ENCODE results near the gene FRK. TPM values are rescaled to one million over a fixed set of nuclear protein-coding genes. Genes with fewer than 3 reads are reported as not detected.
A peak's percentile ranks its signal among the peaks of the same experiment; 100 is the strongest.
"Not testable (repeated sequence)": the region's sequence is repeated elsewhere in the genome, so short reads cannot be mapped to it uniquely, and the experiment has no call there.

The FRK gene
- total RNA-seq, 2 donors from 2014 or later, result 0.02 to 0.12 TPM

- H3K27ac Mint-ChIP-seq, result no peak overlapping the region
- H3K36me3 Mint-ChIP-seq, result no peaks in the 10 kb centered on the region
- H3K9me3 Mint-ChIP-seq, result no peaks in the 10 kb centered on the region
- ATAC-seq, result no peak
- DNase-seq (ENCODE audit: low spot score in 2 of 2), result no peak
These were observed 10.0 kb downstream of the FRK start for GRCh38 chr6:116050737-116051136.

- ATAC-seq, result no peak
- no peak for DNase-seq (ENCODE audit: low spot score in 2 of 2)
- no peak overlapping the region for H3K27ac Mint-ChIP-seq
- no peaks in the 10 kb centered on the region for H3K36me3 Mint-ChIP-seq
- H3K9me3 Mint-ChIP-seq, result no peaks in the 10 kb centered on the region
These were observed 11.4 kb downstream of the FRK start for GRCh38 chr6:116049321-116049720.

- H3K9me3 Mint-ChIP-seq, result no peaks in the 10 kb centered on the region
- ATAC-seq, result no peak
- no peaks in the 10 kb centered on the region for H3K36me3 Mint-ChIP-seq
- DNase-seq (ENCODE audit: low spot score in 2 of 2), result no peak
- no peak overlapping the region for H3K27ac Mint-ChIP-seq
These were observed 13.3 kb downstream of the FRK start for GRCh38 chr6:116047173-116047933.

GRCh38 chr6:116046737-116047136 is 14.0 kb downstream of the FRK start:
- Mint-ChIP-seq H3K27ac (no peak overlapping the region), H3K36me3 (no peaks in the 10 kb centered on the region), H3K9me3 (no peaks in the 10 kb centered on the region)
- no peak for ATAC-seq
- DNase-seq (ENCODE audit: low spot score in 2 of 2), result no peak

- not testable (repeated sequence) for DNase-seq (ENCODE audit: low spot score in 2 of 2); H3K27ac Mint-ChIP-seq; H3K9me3 Mint-ChIP-seq; ATAC-seq; H3K36me3 Mint-ChIP-seq
These were observed 14.4 kb downstream of the FRK start for GRCh38 chr6:116046272-116046671.

- H3K36me3 Mint-ChIP-seq, result no peaks in the 10 kb centered on the region
- ATAC-seq (no peak), DNase-seq (ENCODE audit: low spot score in 2 of 2) (no peak)
- H3K9me3 Mint-ChIP-seq, result no peaks in the 10 kb centered on the region
- H3K27ac Mint-ChIP-seq, result no peak overlapping the region
These were observed 18.8 kb downstream of the FRK start for GRCh38 chr6:116041934-116042333.

- ATAC-seq (no peak), DNase-seq (ENCODE audit: low spot score in 2 of 2) (no peak)
- Mint-ChIP-seq H3K36me3 (no peaks in the 10 kb centered on the region), H3K27ac (no peak overlapping the region), H3K9me3 (no peaks in the 10 kb centered on the region)
These were observed 19.7 kb downstream of the FRK start for GRCh38 chr6:116040993-116041392.

- no peak overlapping the region for H3K27ac Mint-ChIP-seq
These were observed 23.8 kb downstream of the FRK start for GRCh38 chr6:116036885-116037284.

GRCh38 chr6:116036075-116036773 is 24.5 kb downstream of the FRK start:
- H3K9me3 Mint-ChIP-seq, result no peaks in the 10 kb centered on the region
- no peak overlapping the region for H3K27ac Mint-ChIP-seq
- H3K36me3 Mint-ChIP-seq, result no peaks in the 10 kb centered on the region
- no peak for ATAC-seq
- DNase-seq (ENCODE audit: low spot score in 2 of 2), result no peak

More at GRCh38 chr6:116036885-116037284, 23.8 kb downstream of the FRK start:
- no peaks in the 10 kb centered on the region for H3K9me3 Mint-ChIP-seq
- ATAC-seq (no peak), DNase-seq (ENCODE audit: low spot score in 2 of 2) (no peak)
- H3K36me3 Mint-ChIP-seq, result no peaks in the 10 kb centered on the region

GRCh38 chr6:116035616-116036015 is 25.1 kb downstream of the FRK start:
- ATAC-seq (no peak), DNase-seq (ENCODE audit: low spot score in 2 of 2) (no peak)
- H3K9me3 Mint-ChIP-seq, result no peaks in the 10 kb centered on the region
- H3K27ac Mint-ChIP-seq, result no peak overlapping the region
- H3K36me3 Mint-ChIP-seq, result no peaks in the 10 kb centered on the region

GRCh38 chr6:116034327-116034726 is 26.4 kb downstream of the FRK start:
- no peak for ATAC-seq
- H3K9me3 Mint-ChIP-seq, result no peaks in the 10 kb centered on the region
- H3K36me3 Mint-ChIP-seq, result no peaks in the 10 kb centered on the region
- DNase-seq (ENCODE audit: low spot score in 2 of 2), result no peak
- no peak overlapping the region for H3K27ac Mint-ChIP-seq

GRCh38 chr6:116033687-116034303 is 26.9 kb downstream of the FRK start:
- no peak for DNase-seq (ENCODE audit: low spot score in 2 of 2)
- ATAC-seq, result no peak
- Mint-ChIP-seq H3K27ac (peak overlapping the region in 1 of 2 donors; percentile 20), H3K36me3 (no peaks in the 10 kb centered on the region), H3K9me3 (no peaks in the 10 kb centered on the region)

GRCh38 chr6:116030770-116031169 is 29.9 kb downstream of the FRK start:
- H3K9me3 Mint-ChIP-seq, result no peaks in the 10 kb centered on the region
- DNase-seq (ENCODE audit: low spot score in 2 of 2) (no peak), ATAC-seq (no peak)
- H3K27ac Mint-ChIP-seq, result no peak overlapping the region
- H3K36me3 Mint-ChIP-seq, result no peaks in the 10 kb centered on the region

- Mint-ChIP-seq H3K27ac (no peak overlapping the region), H3K9me3 (no peaks in the 10 kb centered on the region), H3K36me3 (no peaks in the 10 kb centered on the region)
- ATAC-seq (peak in 1 of 2 donors; percentile 41), DNase-seq (ENCODE audit: low spot score in 2 of 2) (no peak)
These were observed 31.2 kb downstream of the FRK start for GRCh38 chr6:116029535-116029934.

GRCh38 chr6:116028233-116028632 is 32.5 kb downstream of the FRK start:
- Mint-ChIP-seq H3K36me3 (no peaks in the 10 kb centered on the region), H3K27ac (no peak overlapping the region), H3K9me3 (no peaks in the 10 kb centered on the region)
- DNase-seq (ENCODE audit: low spot score in 2 of 2), result no peak
- ATAC-seq, result peak in 1 of 2 donors; percentile 53

- no peak overlapping the region for H3K27ac Mint-ChIP-seq
- no peaks in the 10 kb centered on the region for H3K36me3 Mint-ChIP-seq
- ATAC-seq (peak in 1 of 2 donors; percentile 92), DNase-seq (ENCODE audit: low spot score in 2 of 2) (no peak)
- no peaks in the 10 kb centered on the region for H3K9me3 Mint-ChIP-seq
These were observed 32.9 kb downstream of the FRK start for GRCh38 chr6:116027801-116028200.

- H3K9me3 Mint-ChIP-seq, result no peaks in the 10 kb centered on the region
- DNase-seq (ENCODE audit: low spot score in 2 of 2) (no peak), ATAC-seq (no peak)
- H3K36me3 Mint-ChIP-seq, result no peaks in the 10 kb centered on the region
- no peak overlapping the region for H3K27ac Mint-ChIP-seq
These were observed 35.3 kb downstream of the FRK start for GRCh38 chr6:116025405-116025804.

Measured in activated naive CD4-positive, alpha-beta T cell treated with anti-CD3 and anti-CD28 coated beads, Interleukin-2, amount 50 U/mL, for 72 hours (primary cell).